Motor neuron (in vitro differentiated cells): ENCODE measurements around the gene NHEJ1. TPM values are rescaled to one million over a fixed set of nuclear protein-coding genes. Genes with fewer than 3 reads are reported as not detected.

Experiments used
- ATAC-seq, 8 experiments: fragments of 200-7000 bp; cut with Tn5 transposase; replicated peaks in 6 of 8; 2 replicates each; pipeline ENCODE4 v1.8.0; 2021; ENCODE audit warnings: mild to moderate bottlenecking in 8 of 8, moderate library complexity in 8 of 8
- H3K27ac ChIP-seq, 2 donors: fragments of 250-450 bp; sonication (Bioruptor Pico); 2 replicates each; pipeline ENCODE4 v1.9.0; 2021; ENCODE audit warnings: antibody characterized with exemption in 2 of 2, mild to moderate bottlenecking in 2 of 2, moderate library complexity in 1 of 2
- H3K4me1 ChIP-seq, 2 donors: fragments of 250-450 bp; sonication (Bioruptor Pico); replicated peaks in 1 of 2; 2 replicates each; pipeline ENCODE4 v1.6.1; 2021; ENCODE audit warnings: antibody characterized with exemption in 2 of 2, mild to moderate bottlenecking in 2 of 2, moderate library complexity in 1 of 2
- H3K4me3 ChIP-seq, 5 donors: fragments of 250-450 bp; sonication (Bioruptor Pico); 2 replicates each; pipeline ENCODE4 v1.9.0; 2021; ENCODE audit warnings: antibody characterized with exemption in 5 of 5, mild to moderate bottlenecking in 5 of 5, moderate library complexity in 4 of 5
- WGBS, 10 experiments: fragments of 450-650 bp; shearing (Covaris generic); methylation state at CpG; one replicate each; pipeline ENCODE4 v1.0.0; 2022; 5-methylcytosine and 5-hydroxymethylcytosine counted together
- in situ Hi-C, 9 experiments: fragments of 400-800 bp; cut with MboI; loops; one replicate each; pipeline ENCODE4 v1.15.0; 2021; ENCODE audit warnings: low sequenced_read_pairs in 9 of 9, low pct_unique_long_range_greater_than_20kb in 2 of 9; ENCODE audit not compliant: unreplicated experiment in 9 of 9
- total RNA-seq, 8 experiments: library from RNA; unstranded; fragments of 300-600 nt; gene quantifications; 2 replicates each; pipeline versions ENCODE4 v1.2.3 to v1.2.4, GENCODE V29; 2022

Gene NHEJ1
- total RNA-seq, 8 experiments from 2014 or later, result 7.3 to 55.7 (median 15.5) TPM

GRCh38 chr2:219049282-219049681, 111.3 kb downstream of the NHEJ1 start:
- no peak overlapping the region for H3K27ac ChIP-seq
- no peaks in the 10 kb centered on the region for H3K4me1 ChIP-seq
- in situ Hi-C loops, result no loop called here
- 17 to 80% (median 50%) methylated on average over 1 to 4 of the region's 6 CpGs; no CpG with 5 or more reads in 3 of the 10 experiments for WGBS, 10 experiments
- H3K4me3 ChIP-seq, result no peak overlapping the region
- no peak for ATAC-seq

DNA sequence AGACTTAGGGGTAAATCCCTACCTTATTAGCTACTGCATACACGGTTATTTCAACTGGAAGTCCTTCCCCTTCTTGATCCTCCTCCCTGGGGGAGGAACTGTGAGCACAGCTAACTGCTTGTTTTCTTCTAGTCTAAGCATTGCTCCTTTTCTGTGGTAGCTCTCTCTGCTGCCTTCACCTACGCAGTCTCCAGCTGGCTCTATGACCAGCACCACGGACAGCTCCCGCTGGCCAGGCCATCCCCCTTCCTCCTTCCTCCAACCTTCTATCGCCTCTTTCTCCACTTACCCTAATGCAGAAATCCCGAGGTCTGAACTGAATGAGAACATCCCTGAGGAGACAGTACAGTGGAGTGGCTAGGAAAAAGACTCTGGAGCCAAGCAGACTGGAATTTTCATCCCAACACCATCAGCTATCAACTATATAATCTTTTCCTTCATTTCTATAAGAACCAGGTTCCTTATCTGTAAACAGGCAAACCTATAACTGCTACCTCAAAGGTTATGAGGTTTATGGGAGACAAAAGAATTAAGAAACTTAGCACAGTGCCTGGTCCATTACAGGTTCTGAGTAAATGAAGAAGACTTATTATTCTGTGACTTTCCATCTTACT, 114.6 kb downstream of the NHEJ1 start:
- ATAC-seq, result peak in 5 of 8 experiments; percentile 60 to 82 (median 76)
- 0 to 33% (median 5%) methylated on average over 1 to 6 of the region's 6 CpGs; no CpG with 5 or more reads in 1 of the 10 experiments for WGBS, 10 experiments
- in situ Hi-C loops, result no loop called here
- Histone ChIP-seq H3K4me1 (no peaks in the 10 kb centered on the region), H3K4me3 (no peak overlapping the region), H3K27ac (no peak overlapping the region)

- no peaks in the 10 kb centered on the region for H3K4me1 ChIP-seq
- 0 to 83% (median 54%) methylated on average over 1 to 2 of the region's 2 CpGs; no CpG with 5 or more reads in 4 of the 10 experiments for WGBS, 10 experiments
- no peak overlapping the region for H3K27ac ChIP-seq
- in situ Hi-C loops, result no loop called here
- ATAC-seq, result no peak
- no peak overlapping the region for H3K4me3 ChIP-seq
Observed at GRCh38 chr2:219042750-219043149, 117.9 kb downstream of the NHEJ1 start.

GRCh38 chr2:219042157-219042556, 118.5 kb downstream of the NHEJ1 start:
- Histone ChIP-seq H3K27ac (no peak overlapping the region), H3K4me3 (no peak overlapping the region), H3K4me1 (no peaks in the 10 kb centered on the region)
- no peak for ATAC-seq
- WGBS, 10 experiments, result 0 to 80% (median 42%) methylated on average over 1 to 4 of the region's 4 CpGs; no CpG with 5 or more reads in 1 of the 10 experiments
- in situ Hi-C loops, result no loop called here

DNA sequence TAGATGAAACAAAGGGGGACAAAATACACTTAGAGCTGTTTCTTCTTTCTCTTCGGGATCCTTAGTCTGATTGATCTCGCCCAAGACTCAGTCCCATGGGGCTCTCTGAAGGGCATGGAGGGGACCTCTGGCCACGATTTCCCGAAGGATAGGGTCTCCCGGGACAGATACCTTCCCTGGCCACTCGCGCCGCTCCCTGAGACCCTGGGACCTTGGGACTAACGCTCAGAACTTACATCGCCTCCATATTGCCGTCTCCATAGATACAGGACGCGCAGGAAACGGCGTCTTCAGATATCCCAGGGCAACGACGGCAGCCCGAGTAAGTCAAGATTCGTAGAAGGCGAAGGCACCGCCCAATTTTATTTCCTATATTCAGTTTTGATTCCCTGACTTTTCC, 119.4 kb downstream of the NHEJ1 start, which contains the start of gene CFAP65:
TSS of gene CFAP65 (minus strand) at position 265 of the 400 bp plus-strand sequence. CDS start 2,468 bp downstream, outside the sequence.
- Histone ChIP-seq H3K27ac (no peak within 1 kb of the TSS), H3K4me1 (no peaks in the 10 kb centered on the region)
- ATAC-seq, result peak; percentile 64 to 90 (median 74)

GRCh38 chr2:219038600-219038999, 122.0 kb downstream of the NHEJ1 start:
- WGBS, 10 experiments, result 0% methylated on average over 1 of the region's 1 CpG; no CpG with 5 or more reads in 7 of the 10 experiments
- no peak overlapping the region for H3K4me3 ChIP-seq
- in situ Hi-C loops, result no loop called here
- H3K4me1 ChIP-seq, result no peaks in the 10 kb centered on the region
- ATAC-seq, result no peak
- H3K27ac ChIP-seq, result no peak overlapping the region

More for the DNA sequence above, 119.4 kb downstream of the NHEJ1 start, which contains the start of gene CFAP65:
- peak within 1 kb of the TSS; percentile 29 to 61 (median 44) for H3K4me3 ChIP-seq
- WGBS, 10 experiments, result 0 to 10% (median 0%) methylated on average over 2 to 12 of the region's 21 CpGs; no CpG with 5 or more reads in 1 of the 10 experiments
- in situ Hi-C loops, result no loop called here

DNA sequence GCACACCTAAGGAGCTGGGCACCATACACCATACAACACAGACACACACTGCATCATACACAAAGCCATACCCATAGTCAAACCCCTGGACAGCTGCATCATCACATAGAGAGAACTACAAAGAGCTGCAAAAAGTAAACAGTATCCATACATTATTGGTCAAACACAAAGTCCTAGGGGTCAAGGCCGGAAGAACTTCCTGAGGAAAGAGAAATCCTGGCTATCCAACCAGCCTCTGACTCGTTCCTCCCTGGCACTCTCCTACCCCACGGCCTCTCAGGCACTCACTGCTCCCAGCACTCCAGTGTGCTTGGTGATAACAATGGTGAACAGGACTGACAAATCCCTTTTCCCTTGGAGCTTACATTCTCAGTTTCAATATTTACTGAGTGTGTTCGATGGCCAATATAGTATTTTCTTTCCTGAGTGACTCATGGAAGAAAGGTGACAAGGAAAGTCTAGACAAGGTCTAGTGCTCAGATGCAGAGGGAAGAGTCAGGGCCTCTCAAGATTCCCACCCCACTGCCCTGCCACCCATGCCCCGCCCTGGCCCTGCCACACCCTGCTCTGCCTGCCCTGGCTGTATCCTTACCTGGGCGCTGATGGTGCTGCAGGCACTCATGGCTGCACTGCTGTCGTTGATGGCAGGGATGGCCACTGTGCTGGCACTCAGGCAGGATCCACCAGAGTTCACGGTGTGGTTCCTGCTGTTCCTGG, 122.7 kb downstream of the NHEJ1 start:
- no peak for ATAC-seq

GRCh38 chr2:219035942-219036341, 124.7 kb downstream of the NHEJ1 start:
- Histone ChIP-seq H3K27ac (no peak overlapping the region), H3K4me1 (no peaks in the 10 kb centered on the region), H3K4me3 (no peak overlapping the region)
- WGBS, 10 experiments, result 29 to 74% (median 69%) methylated on average over 1 to 2 of the region's 2 CpGs; no CpG with 5 or more reads in 5 of the 10 experiments
- in situ Hi-C loops, result no loop called here
- peak in 1 of 8 experiments; percentile 20 for ATAC-seq

More for the DNA sequence above, 122.7 kb downstream of the NHEJ1 start:
- H3K4me1 ChIP-seq, result no peaks in the 10 kb centered on the region
- WGBS, 10 experiments, result 20 to 80% (median 35%) methylated on average over 1 to 5 of the region's 8 CpGs; no CpG with 5 or more reads in 2 of the 10 experiments
- in situ Hi-C loops, result no loop called here
- H3K27ac ChIP-seq, result no peak overlapping the region
- H3K4me3 ChIP-seq, result no peak overlapping the region

DNA sequence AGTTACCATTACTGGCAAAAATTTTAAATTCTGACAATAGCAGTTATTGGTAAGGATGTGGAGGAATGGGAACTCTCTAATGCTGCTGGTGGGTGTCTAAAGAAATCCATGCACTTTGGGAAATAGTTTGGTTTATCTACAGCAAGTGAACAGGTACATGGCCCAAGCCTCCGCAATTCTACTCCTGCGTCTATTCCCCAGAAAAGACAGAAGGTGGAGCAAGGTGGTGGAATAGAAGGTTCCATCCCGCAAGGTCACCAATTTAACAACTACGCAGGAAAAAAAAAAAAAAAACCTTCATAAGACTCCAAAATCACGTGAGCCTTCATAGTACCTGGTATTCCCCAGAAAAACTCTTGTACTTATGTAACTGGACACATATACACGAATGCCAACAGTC, 125.8 kb downstream of the NHEJ1 start:
- Histone ChIP-seq H3K4me3 (no peak overlapping the region), H3K4me1 (no peaks in the 10 kb centered on the region), H3K27ac (no peak overlapping the region)
- in situ Hi-C loops, result no loop called here
- 17 to 55% (median 34%) methylated on average over 2 to 6 of the region's 6 CpGs; no CpG with 5 or more reads in 1 of the 10 experiments for WGBS, 10 experiments
- no peak for ATAC-seq

GRCh38 chr2:219032051-219032745, 128.4 kb downstream of the NHEJ1 start:
- Histone ChIP-seq H3K4me3 (no peak overlapping the region), H3K27ac (no peak overlapping the region), H3K4me1 (no peaks in the 10 kb centered on the region)
- 14 to 93% (median 57%) methylated on average over 2 to 10 of the region's 23 CpGs; no CpG with 5 or more reads in 4 of the 10 experiments for WGBS, 10 experiments
- in situ Hi-C loops, result no loop called here
- ATAC-seq, result no peak

- no peaks in the 10 kb centered on the region for H3K4me1 ChIP-seq
- WGBS, 10 experiments, result 20 to 50% methylated on average over 1 of the region's 21 CpGs; no CpG with 5 or more reads in 8 of the 10 experiments
- no peak for ATAC-seq
- in situ Hi-C loops, result no loop called here
- H3K27ac ChIP-seq, result no peak overlapping the region
- H3K4me3 ChIP-seq, result no peak overlapping the region
Observed at GRCh38 chr2:219031005-219031738, 129.4 kb downstream of the NHEJ1 start.

GRCh38 chr2:219030177-219030940, 130.3 kb downstream of the NHEJ1 start:
- ATAC-seq, result peak in 3 of 8 experiments; percentile 10 to 22 (median 16)
- WGBS, 10 experiments, result 52 to 93% (median 55%) methylated on average over 2 to 7 of the region's 16 CpGs; no CpG with 5 or more reads in 7 of the 10 experiments
- no peaks in the 10 kb centered on the region for H3K4me1 ChIP-seq
- in situ Hi-C loops, result no loop called here
- H3K27ac ChIP-seq, result no peak overlapping the region
- H3K4me3 ChIP-seq, result no peak overlapping the region
